Activated CD4-positive, alpha-beta T cell treated with anti-CD3 and anti-CD28 coated beads, Interleukin-10, Interleukin-2, amounts not matched to agents 100 ng/mL and 50 ng/mL, durations not matched to agents 16 hours and 8 hours (primary cell): ENCODE results near the gene SLC25A34.

Experiments used
- DNase-seq: peaks from one replicate; pipeline ENCODE4 v3.0.0-alpha.2; 2020

The SLC25A34 gene

GRCh38 chr1:15777909-15778707, 42.0 kb downstream of the SLC25A34 start:
- no peak for DNase-seq

DNA sequence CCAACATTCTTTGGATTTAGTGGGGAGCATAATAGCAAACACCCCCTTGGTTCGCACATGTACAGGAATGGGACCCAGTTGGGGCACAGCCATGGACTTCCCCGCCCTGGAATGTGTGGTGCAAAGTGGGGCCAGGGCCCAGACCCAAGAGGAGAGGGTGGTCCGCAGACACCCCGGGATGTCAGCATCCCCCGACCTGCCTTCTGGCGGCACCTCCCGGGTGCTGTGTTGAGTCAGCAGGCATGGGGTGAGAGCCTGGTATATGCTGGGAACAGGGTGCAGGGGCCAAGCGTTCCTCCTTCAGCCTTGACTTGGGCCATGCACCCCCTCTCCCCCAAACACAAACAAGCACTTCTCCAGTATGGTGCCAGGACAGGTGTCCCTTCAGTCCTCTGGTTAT, 49.6 kb downstream of the SLC25A34 start:
- no peak for DNase-seq

DNA sequence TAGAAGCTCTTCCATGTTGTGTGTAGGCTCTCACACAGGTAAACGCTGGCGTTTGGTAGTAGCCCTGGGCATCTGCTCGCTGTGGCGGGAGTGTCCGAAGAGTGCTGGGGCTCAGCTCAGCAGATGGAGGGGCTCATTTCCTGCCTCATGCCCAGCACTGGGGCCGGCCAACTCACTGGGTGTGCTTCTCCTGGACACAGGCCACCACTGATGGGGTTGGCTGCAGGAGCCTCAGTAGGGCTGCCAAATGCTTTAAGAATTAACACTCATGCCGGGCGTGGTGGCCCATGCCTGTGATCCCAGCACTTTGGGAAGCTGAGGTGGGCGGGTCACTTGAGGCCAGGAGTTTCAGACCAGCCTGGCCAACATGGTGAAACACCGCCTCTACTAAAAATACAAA, 50.5 kb downstream of the SLC25A34 start:
- DNase-seq = no peak

DNA sequence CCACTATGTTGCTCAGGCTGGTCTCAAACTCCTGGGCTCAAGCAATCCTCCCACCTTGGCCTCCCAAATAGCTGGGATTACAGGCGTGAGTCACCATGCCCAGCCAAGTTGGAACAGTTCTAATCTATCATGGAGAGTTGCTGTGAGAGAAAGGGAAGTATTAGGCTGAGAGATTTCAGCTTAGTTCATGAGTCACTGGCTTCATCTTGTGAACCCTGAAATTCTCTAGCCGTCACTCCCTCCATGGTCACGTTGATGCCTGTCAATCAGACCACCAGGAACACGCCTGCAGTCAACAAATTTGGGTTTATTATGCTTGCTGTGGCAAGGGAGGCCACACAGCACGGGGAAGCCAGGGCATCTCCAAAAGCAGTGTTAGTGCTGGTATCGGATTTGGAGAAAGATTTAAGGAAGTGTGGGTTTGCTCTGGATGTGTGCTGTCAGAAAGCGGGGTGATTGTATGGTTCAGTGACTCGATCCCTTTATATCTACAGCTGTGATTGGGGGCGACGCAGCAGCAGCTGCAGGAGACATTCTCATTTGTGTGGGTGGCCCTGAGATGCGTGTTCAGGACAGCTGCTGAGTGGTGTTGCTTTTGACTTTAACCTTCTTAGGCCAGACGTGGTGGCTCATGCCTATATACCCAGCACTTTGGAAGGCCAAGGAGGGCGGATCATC, 52.7 kb downstream of the SLC25A34 start:
- DNase-seq = no peak
